K562 (cell line): Measurements from ENCODE around the gene EPHB1. TPM values are rescaled to one million over a fixed set of nuclear protein-coding genes. Genes with fewer than 3 reads are reported as not detected.

Experiments
- ATAC-seq: fragments of 200-7000 bp; cut with Tn5 transposase; 3 replicates; pipeline ENCODE4 v1.9.1; 2020; ENCODE audit warnings: moderate library complexity
- BruUV-seq: library from RNA; stranded (reverse); fragments of 400-500 nt; replicated peaks from 2 replicates; lab custom pipeline; 2021; lab: Mats Ljungman, UMichigan
- CTCF ChIA-PET: fragments of 300-600 bp; formaldehyde crosslinking; extraction: SDS; loops from one replicate; lab custom pipeline; 2021; ENCODE audit warnings: low intra/inter-chr PET ratio; lab: Yijun Ruan, JAX
- POLR2A ChIA-PET: fragments of 300-600, 350-650 bp; sonication (Branson Sonifier 250); formaldehyde crosslinking; extraction: SDS; loops from one replicate; lab custom pipeline; 2021; ENCODE audit warnings: antibody characterized with exemption, inconsistent platforms; lab: Yijun Ruan, JAX
- DNase-seq, 4 experiments: peaks; one replicate each; pipeline versions ENCODE4 v3.0.0 to v3.0.0-alpha.2; 2011 to 2018; ENCODE audit warnings: low spot score in 3 of 4, mixed read lengths in 3 of 4; ENCODE audit errors: extremely low read depth in 1 of 4
- FAIRE-seq: peaks from 2 replicates; lab custom pipeline; 2011; peaks lifted over from hg19 to GRCh38; lab: Jason Lieb, UNC
- H2AFZ ChIP-seq: 2 replicates; pipeline ENCODE4 v1.6.0; 2011; ENCODE audit warnings: low read depth, low read length, control low read depth, inconsistent platforms
- H3K27ac ChIP-seq: fragments of 200-600 bp; 3 replicates; pipeline ENCODE4 v1.8.0; 2011; ENCODE audit warnings: low read depth, mild to moderate bottlenecking, control low read depth, inconsistent platforms, low read length, moderate library complexity, mixed read lengths; ENCODE audit errors: extremely low read depth
- H3K27me3 ChIP-seq, 2 experiments: fragments of 300-600 bp in 1 of 2; 2 replicates in 1 of 2; 3 replicates in 1 of 2; pipeline versions ENCODE4 v1.6.0 to v1.8.0; 2011; ENCODE audit warnings: inconsistent platforms in 2 of 2, low read length in 2 of 2, mild to moderate bottlenecking in 1 of 2, mixed read lengths in 1 of 2, moderate library complexity in 1 of 2; ENCODE audit not compliant: control insufficient read depth in 2 of 2, insufficient read depth in 2 of 2
- H3K36me3 ChIP-seq: fragments of 300-600 bp; 3 replicates; pipeline ENCODE4 v1.8.0; 2011; ENCODE audit warnings: mild to moderate bottlenecking, low read length, inconsistent platforms; ENCODE audit not compliant: control insufficient read depth, insufficient read depth
- H3K4me1 ChIP-seq, 2 experiments: fragments of 200-600 bp in 1 of 2; replicated peaks in 1 of 2; 2 replicates in 1 of 2; 3 replicates in 1 of 2; pipeline versions ENCODE4 v1.5.1 to v1.8.0; 2011; ENCODE audit warnings: inconsistent platforms in 2 of 2, low read length in 2 of 2, mild to moderate bottlenecking in 1 of 2, mixed read lengths in 1 of 2, moderate library complexity in 1 of 2; ENCODE audit not compliant: control insufficient read depth in 2 of 2, insufficient read depth in 2 of 2
- H3K4me2 ChIP-seq: 2 replicates; pipeline ENCODE4 v1.6.1; 2011; ENCODE audit warnings: low read length, control low read depth, inconsistent platforms, mixed read lengths; ENCODE audit not compliant: insufficient read depth
- H3K4me3 ChIP-seq: fragments of 200-600 bp; sonication (generic), shearing (Covaris generic); 2 replicates; pipeline ENCODE4 v1.5.1; 2016; ENCODE audit warnings: control low read depth, inconsistent platforms
- H3K79me2 ChIP-seq: fragments of 200-600 bp; 3 replicates; pipeline ENCODE4 v1.8.0; 2011; ENCODE audit warnings: low read length, inconsistent platforms; ENCODE audit not compliant: control insufficient read depth, insufficient read depth
- H3K9ac ChIP-seq, 2 experiments: 2 replicates each; pipeline versions ENCODE4 v1.6.0 to v1.6.1; 2011; ENCODE audit warnings: low read depth in 2 of 2, low read length in 2 of 2, control low read depth in 1 of 2, inconsistent platforms in 1 of 2, mild to moderate bottlenecking in 1 of 2, mixed read lengths in 1 of 2; ENCODE audit not compliant: insufficient read depth in 1 of 2
- H3K9me1 ChIP-seq: one replicate; pipeline ENCODE4 v1.6.0; 2011; ENCODE audit warnings: inconsistent platforms, mild to moderate bottlenecking, low read length, moderate library complexity; ENCODE audit not compliant: control insufficient read depth, insufficient read depth
- H3K9me3 ChIP-seq: replicated peaks from 2 replicates; pipeline ENCODE4 v1.5.1; 2011; ENCODE audit warnings: low read depth, low read length, inconsistent platforms; ENCODE audit not compliant: control insufficient read depth, insufficient read depth
- H4K20me1 ChIP-seq: replicated peaks from 2 replicates; pipeline ENCODE4 v1.6.1; 2011; ENCODE audit warnings: low read length, inconsistent platforms, mixed read lengths; ENCODE audit not compliant: control insufficient read depth, insufficient read depth
- GMEB1 ChIP-seq: fragments of 250-450 bp; sonication (Bioruptor Pico); IDR thresholded peaks from 2 replicates; pipeline ENCODE4 v1.4.0; 2020; ENCODE audit warnings: mild to moderate bottlenecking
- HOMEZ ChIP-seq: fragments of 250-450 bp; sonication (Bioruptor Pico); IDR thresholded peaks from 2 replicates; pipeline ENCODE4 v1.4.0; 2020; ENCODE audit warnings: mild to moderate bottlenecking, moderate library complexity
- IFI16 ChIP-seq: fragments of 250-450 bp; sonication (Bioruptor Pico); IDR thresholded peaks from 2 replicates; pipeline ENCODE4 v2.1.2; 2022; ENCODE audit warnings: mild to moderate bottlenecking, inconsistent platforms
- KAT8 ChIP-seq: fragments of 450-650 bp; IDR thresholded peaks from 2 replicates; pipeline ENCODE4 v1.6.1; 2016; ENCODE audit warnings: low read depth, mild to moderate bottlenecking
- KHSRP ChIP-seq: fragments of 450-650 bp; IDR thresholded peaks from 2 replicates; pipeline ENCODE4 v1.6.1; 2017
- NCOA1 ChIP-seq: fragments of 450-650 bp; IDR thresholded peaks from 2 replicates; pipeline ENCODE4 v1.6.1; 2016; ENCODE audit warnings: low read depth
- NCOA6 ChIP-seq: fragments of 450-650 bp; IDR thresholded peaks from 2 replicates; pipeline ENCODE4 v1.6.1; 2017; ENCODE audit warnings: mild to moderate bottlenecking
- NFATC3 ChIP-seq: fragments of 450-650 bp; IDR thresholded peaks from 2 replicates; pipeline ENCODE4 v1.6.1; 2017; ENCODE audit warnings: mild to moderate bottlenecking
- SP1 ChIP-seq: sonication (generic); formaldehyde crosslinking; IDR thresholded peaks from 2 replicates; pipeline ENCODE4 v1.8.1; 2022; ENCODE audit warnings: mild to moderate bottlenecking, missing genetic modification reagents
- ZKSCAN8 ChIP-seq: fragments of 200-800 bp; sonication (Bioruptor generic); IDR thresholded peaks from 2 replicates; pipeline ENCODE4 v1.6.1; 2016; ENCODE audit warnings: missing genetic modification characterization, missing compliant biosample characterization
- ZNF140 ChIP-seq: fragments of 250-450 bp; sonication (Bioruptor Pico); IDR thresholded peaks from 2 replicates; pipeline ENCODE4 v1.8.0; 2021; ENCODE audit warnings: moderate library complexity, mild to moderate bottlenecking, inconsistent platforms
- ZNF561 ChIP-seq: fragments of 450-650 bp; formaldehyde crosslinking; conservative IDR thresholded peaks from 2 replicates; pipeline ENCODE4 v1.4.0; 2020; ENCODE audit warnings: mild to moderate bottlenecking, moderate library complexity
- ZSCAN32 ChIP-seq: fragments of 450-650 bp; formaldehyde crosslinking; IDR thresholded peaks from 2 replicates; pipeline ENCODE4 v1.4.0; 2020; ENCODE audit warnings: mild to moderate bottlenecking, moderate library complexity
- WGBS: fragments of 100-300 bp; shearing (Covaris generic); methylation state at CpG from one replicate; pipeline ENCODE4 v1.1.6; 2016; ENCODE audit warnings: low coverage, mixed read lengths; ENCODE audit not compliant: insufficient coverage; ENCODE audit errors: missing lambda C conversion rate; 5-methylcytosine and 5-hydroxymethylcytosine counted together
- in situ Hi-C: fragments of 300-500 bp; cut with MboI; formaldehyde crosslinking; loops from 4 replicates; pipeline ENCODE4 v1.15.0; 2018; ENCODE audit warnings: inconsistent platforms, mixed read lengths
- intact Hi-C: fragments of 100-400 bp; cut with micrococcal nuclease; formaldehyde crosslinking; loops from 2 replicates; pipeline ENCODE4 v1.14.2; 2022
- polyA plus RNA-seq, 8 experiments: library from polyadenylated mRNA; depleted of rRNA in 4 of 8; stranded (reverse) in 5 of 8; unstranded in 3 of 8; fragments of >200 nt; fragmentation: Nextera tagmentation in 2 of 8; fragmentation: Illumina TruSeq in 1 of 8; extraction: Ambion mirVana in 2 of 8; extraction: Trizol in 1 of 8; gene quantifications; 2 replicates each; pipeline versions ENCODE4 v1.2.1 to v1.2.3, GENCODE V29; 2011 to 2014; ENCODE audit warnings: inconsistent platforms in 1 of 8, missing spikeins in 1 of 8
- total RNA-seq, 7 experiments: library from RNA; depleted of rRNA in 6 of 7; stranded (reverse); fragments of >200 nt in 6 of 7; fragmentation: Illumina TruSeq in 2 of 7; extraction: Trizol in 2 of 7; gene quantifications; 2 replicates each; pipeline versions ENCODE4 v1.2.1 to v1.2.3, GENCODE V29; 2011 to 2021; ENCODE audit warnings: low replicate concordance in 1 of 7
- TF ChIP-seq, protein P1 (sequence below): fragments of 450-650 bp; formaldehyde crosslinking; IDR thresholded peaks from 2 replicates; pipeline ENCODE4 v1.4.0; 2020; ENCODE audit warnings: mild to moderate bottlenecking, mixed read lengths

Gene EPHB1
- total and polyA plus RNA-seq, 9 of the 15 experiments (the other 6 are each of a cell fraction or from before 2014, with no cell fraction given) = 0.29 TPM; not detected in 8

DNA sequence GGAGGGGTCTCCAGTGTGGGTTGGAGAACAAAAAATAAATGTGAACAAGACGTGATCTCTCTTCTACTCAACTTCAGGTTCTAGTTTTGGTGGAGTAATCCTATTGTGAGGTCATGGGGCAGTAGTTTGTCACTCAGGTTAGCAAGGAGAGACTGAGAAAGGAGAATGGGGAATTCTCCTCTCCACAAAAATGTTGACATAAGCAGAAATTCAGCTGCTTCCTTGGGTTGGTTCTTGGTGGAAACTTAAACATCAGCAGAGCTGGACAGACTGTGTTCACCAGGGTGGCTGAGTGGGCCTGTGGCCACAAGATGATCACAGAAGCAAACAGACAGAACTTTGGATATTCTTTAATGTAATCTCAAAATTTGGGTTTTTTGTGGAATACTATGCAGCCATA, 78.7 kb downstream of the EPHB1 start (continued):
- TF ChIP-seq, protein P1, sequence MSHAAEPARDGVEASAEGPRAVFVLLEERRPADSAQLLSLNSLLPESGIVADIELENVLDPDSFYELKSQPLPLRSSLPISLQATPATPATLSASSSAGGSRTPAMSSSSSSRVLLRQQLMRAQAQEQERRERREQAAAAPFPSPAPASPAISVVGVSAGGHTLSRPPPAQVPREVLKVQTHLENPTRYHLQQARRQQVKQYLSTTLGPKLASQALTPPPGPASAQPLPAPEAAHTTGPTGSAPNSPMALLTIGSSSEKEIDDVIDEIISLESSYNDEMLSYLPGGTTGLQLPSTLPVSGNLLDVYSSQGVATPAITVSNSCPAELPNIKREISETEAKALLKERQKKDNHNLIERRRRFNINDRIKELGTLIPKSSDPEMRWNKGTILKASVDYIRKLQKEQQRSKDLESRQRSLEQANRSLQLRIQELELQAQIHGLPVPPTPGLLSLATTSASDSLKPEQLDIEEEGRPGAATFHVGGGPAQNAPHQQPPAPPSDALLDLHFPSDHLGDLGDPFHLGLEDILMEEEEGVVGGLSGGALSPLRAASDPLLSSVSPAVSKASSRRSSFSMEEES (CRISPR knock-in tag) = no peak
- TF ChIP-seq GMEB1 (CRISPR knock-in tag) (no peak), KHSRP (no peak)

- FAIRE-seq (no peak), ATAC-seq (no peak), DNase-seq (no peak)
- no peaks in the 10 kb centered on the region for H3K4me1 ChIP-seq
- intact Hi-C loops = no loop called here
- in situ Hi-C loops = no loop called here
- 0% methylated on average over 8 of the region's 10 CpGs for WGBS
- no peak overlapping the region for H3K9ac ChIP-seq
- H3K4me3 ChIP-seq = no peak overlapping the region
- H3K27me3 ChIP-seq = no peaks in the 10 kb centered on the region; a peak in 1 of 5 replicates
- no peak overlapping the region for H3K27ac ChIP-seq
- H3K4me2 ChIP-seq = no peak overlapping the region
- no TSS peak for BruUV-seq
- no peaks in the 10 kb centered on the region for H4K20me1 ChIP-seq
- H3K9me1 ChIP-seq = no peaks in the 10 kb centered on the region
- H3K9me3 ChIP-seq = no peaks in the 10 kb centered on the region
- H3K79me2 ChIP-seq = no peaks in the 10 kb centered on the region
- no peak for TF ChIP-seq ZNF561 (CRISPR knock-in tag)
- TF ChIP-seq NCOA1 = no peak
- TF ChIP-seq NCOA6 = no peak
- TF ChIP-seq SP1 (CRISPR knock-in tag) = no peak
- no peak for TF ChIP-seq HOMEZ (CRISPR knock-in tag)
- no peak for TF ChIP-seq KAT8
- TF ChIP-seq NFATC3 = no peak
- TF ChIP-seq ZNF140 (CRISPR knock-in tag) = no peak
- TF ChIP-seq ZSCAN32 = no peak
- no peak for TF ChIP-seq ZKSCAN8 (CRISPR knock-in tag)
- no peak for TF ChIP-seq IFI16 (CRISPR knock-in tag)
- H2AFZ ChIP-seq = no peak overlapping the region
- ChIA-PET CTCF (no interaction called here), POLR2A (no interaction called here)
- no peaks in the 10 kb centered on the region for H3K36me3 ChIP-seq
Measured at GRCh38 chr3:134874737-134875413, 79.8 kb downstream of the EPHB1 start.
